PC-9 (cell line): ENCODE data around the gene EFNA2.

Experiments used
- CTCF ChIP-seq: fragments of 200-600 bp; sonication (generic); conservative IDR thresholded peaks from 2 replicates; pipeline ENCODE4 v1.6.1; 2017; ENCODE audit warnings: mixed run types, antibody characterized with exemption, mild to moderate bottlenecking, moderate library complexity
- EZH2 ChIP-seq: fragments of 200-600 bp; sonication (generic); IDR thresholded peaks from 2 replicates; pipeline ENCODE4 v1.8.0; 2017; ENCODE audit warnings: antibody characterized with exemption, low read depth

- no peak for TF ChIP-seq CTCF
- no peak for TF ChIP-seq EZH2
Observed at GRCh38 chr19:1249990-1250436, 35.7 kb upstream of the EFNA2 start.
